KMS-11 (cell line): ENCODE data around the gene TMBIM1.

ENCODE experiments used
- H2AFZ ChIP-seq: fragments of 200-600 bp; sonication (generic); 2 replicates; pipeline ENCODE4 v1.6.1; 2016; ENCODE audit warnings: antibody characterized with exemption, mixed run types, low read depth
- H3K27ac ChIP-seq: fragments of 200-600 bp; sonication (generic); 2 replicates; pipeline ENCODE4 v1.6.1; 2016; ENCODE audit warnings: mild to moderate bottlenecking, mixed run types
- H3K27me3 ChIP-seq: fragments of 200-600 bp; sonication (generic); 2 replicates; pipeline ENCODE4 v1.6.1; 2017; ENCODE audit warnings: mild to moderate bottlenecking, low read depth, mixed run types, moderate library complexity; ENCODE audit not compliant: insufficient read depth
- H3K36me3 ChIP-seq: fragments of 200-600 bp; sonication (generic); 2 replicates; pipeline ENCODE4 v1.6.1; 2017; ENCODE audit warnings: mild to moderate bottlenecking, mixed run types; ENCODE audit not compliant: insufficient read depth
- H3K4me1 ChIP-seq: fragments of 200-600 bp; sonication (generic); 2 replicates; pipeline ENCODE4 v1.6.1; 2016; ENCODE audit warnings: mild to moderate bottlenecking, low read depth, mixed run types; ENCODE audit not compliant: poor library complexity, severe bottlenecking
- H3K4me2 ChIP-seq: fragments of 200-600 bp; sonication (generic); 2 replicates; pipeline ENCODE4 v1.7.0; 2016; ENCODE audit warnings: mild to moderate bottlenecking, mixed run types
- H3K4me3 ChIP-seq: fragments of 200-600 bp; sonication (generic); IDR thresholded peaks from 2 replicates; pipeline ENCODE4 v1.6.1; 2017; ENCODE audit warnings: low read depth, low read length, mixed read lengths; ENCODE audit not compliant: insufficient read depth
- H3K79me2 ChIP-seq: fragments of 200-600 bp; sonication (generic); 2 replicates; pipeline ENCODE4 v1.6.1; 2016; ENCODE audit warnings: low read depth, mixed run types; ENCODE audit not compliant: insufficient read depth
- H3K9ac ChIP-seq: fragments of 200-600 bp; sonication (generic); 2 replicates; pipeline ENCODE4 v1.6.1; 2016; ENCODE audit warnings: mild to moderate bottlenecking, mixed run types
- H4K20me1 ChIP-seq: fragments of 200-600 bp; sonication (generic); 2 replicates; pipeline ENCODE4 v1.6.1; 2016; ENCODE audit warnings: mild to moderate bottlenecking, mixed run types; ENCODE audit not compliant: insufficient read depth
- CTCF ChIP-seq: fragments of 200-600 bp; sonication (generic); conservative IDR thresholded peaks from 2 replicates; pipeline ENCODE4 v1.6.1; 2017; ENCODE audit warnings: low read depth, mild to moderate bottlenecking, antibody characterized with exemption, low read length, moderate library complexity, mixed read lengths

The TMBIM1 gene

GRCh38 chr2:218292048-218293014 is at the start of gene TMBIM1:
Gene TMBIM1, minus strand, starts transcription at chr2:218292503. Its CDS starts 10,362 bp downstream, at chr2:218282141.
- Histone ChIP-seq H3K4me1 (peaks cover 55% of the 10 kb centered on the region), H3K27ac (peak within 1 kb of the TSS; percentile 69), H4K20me1 (no peaks in the 10 kb centered on the region), H3K79me2 (peaks cover 34% of the 10 kb centered on the region; the same call in 1 of the 2 replicates), H3K27me3 (no peaks in the 10 kb centered on the region), H2AFZ (peak within 1 kb of the TSS; percentile 58), H3K36me3 (no peaks in the 10 kb centered on the region), H3K4me3 (peak within 1 kb of the TSS; percentile 42), H3K9ac (peak within 1 kb of the TSS; percentile 69), H3K4me2 (peak within 1 kb of the TSS; percentile 88)
- peak; percentile 82 for TF ChIP-seq CTCF

- no peak overlapping the region for H3K27ac ChIP-seq
- no peaks in the 10 kb centered on the region for H4K20me1 ChIP-seq
- H3K4me1 ChIP-seq, result no peaks in the 10 kb centered on the region
- no peak overlapping the region for H3K9ac ChIP-seq
- H2AFZ ChIP-seq, result no peak overlapping the region
- H3K36me3 ChIP-seq, result no peaks in the 10 kb centered on the region
- no peaks in the 10 kb centered on the region for H3K27me3 ChIP-seq
- no peak overlapping the region for H3K4me2 ChIP-seq
- no peaks in the 10 kb centered on the region for H3K79me2 ChIP-seq
- H3K4me3 ChIP-seq, result no peak overlapping the region
- no peak for TF ChIP-seq CTCF
These were observed 49.1 kb upstream of the TMBIM1 start for GRCh38 chr2:218341381-218341780.

GRCh38 chr2:218340656-218341055 is 48.4 kb upstream of the TMBIM1 start:
- no peaks in the 10 kb centered on the region for H3K4me1 ChIP-seq
- H3K36me3 ChIP-seq, result no peaks in the 10 kb centered on the region
- H4K20me1 ChIP-seq, result no peaks in the 10 kb centered on the region
- no peak overlapping the region for H3K4me2 ChIP-seq
- no peak overlapping the region for H3K4me3 ChIP-seq
- H2AFZ ChIP-seq, result no peak overlapping the region
- H3K9ac ChIP-seq, result no peak overlapping the region
- H3K27me3 ChIP-seq, result no peaks in the 10 kb centered on the region
- no peaks in the 10 kb centered on the region for H3K79me2 ChIP-seq
- no peak for TF ChIP-seq CTCF
- H3K27ac ChIP-seq, result no peak overlapping the region

- Histone ChIP-seq H3K4me1 (peaks cover 9% of the 10 kb centered on the region), H4K20me1 (no peaks in the 10 kb centered on the region), H3K36me3 (no peaks in the 10 kb centered on the region), H3K27ac (no peak overlapping the region), H3K27me3 (no peaks in the 10 kb centered on the region), H3K4me2 (no peak overlapping the region), H2AFZ (no peak overlapping the region), H3K9ac (no peak overlapping the region), H3K4me3 (no peak overlapping the region), H3K79me2 (no peaks in the 10 kb centered on the region)
- no peak for TF ChIP-seq CTCF
These were observed 42.2 kb upstream of the TMBIM1 start for GRCh38 chr2:218334531-218334930.
